K562 (cell line): ENCODE measurements around the gene TCF3.

ENCODE experiments used
- BHLHE40 ChIP-seq: IDR thresholded peaks from 2 replicates; pipeline ENCODE4 v1.6.1; 2011; ENCODE audit warnings: low read length, improper control_type of control experiment
- CAMTA2 ChIP-seq: fragments of 250-450 bp; sonication (Bioruptor Pico); conservative IDR thresholded peaks from 2 replicates; pipeline ENCODE4 v1.5.1; 2022
- FOXJ3 ChIP-seq: sonication (generic); formaldehyde crosslinking; IDR thresholded peaks from 2 replicates; pipeline ENCODE4 v1.4.0; 2020; ENCODE audit warnings: mild to moderate bottlenecking, missing genetic modification reagents
- NR3C1 ChIP-seq: sonication (generic); formaldehyde crosslinking; IDR thresholded peaks from 2 replicates; pipeline ENCODE4 v1.8.1; 2022; ENCODE audit warnings: missing genetic modification reagents
- POLR2AphosphoS5 ChIP-seq: IDR thresholded peaks from 2 replicates; pipeline ENCODE4 v1.6.1; 2011; ENCODE audit warnings: mild to moderate bottlenecking, low read depth, low read length, moderate library complexity; ENCODE audit not compliant: control insufficient read depth, insufficient read depth
- POLR2G ChIP-seq: fragments of 200-400 bp; formaldehyde crosslinking; IDR thresholded peaks from 2 replicates; pipeline ENCODE4 v1.6.1; 2017; ENCODE audit warnings: low read depth, mild to moderate bottlenecking, antibody characterized with exemption, low read length, moderate library complexity
- SMARCC2 ChIP-seq: fragments of 450-650 bp; IDR thresholded peaks from 2 replicates; pipeline ENCODE4 v1.6.1; 2017; ENCODE audit warnings: antibody characterized with exemption, moderate library complexity, mild to moderate bottlenecking, low read depth
- TCFL5 ChIP-seq: fragments of 250-450 bp; sonication (Bioruptor Pico); conservative IDR thresholded peaks from 2 replicates; pipeline ENCODE4 v1.6.1; 2021; ENCODE audit warnings: mild to moderate bottlenecking, moderate library complexity, matching md5 sums
- TRIM25 ChIP-seq: fragments of 450-650 bp; IDR thresholded peaks from 2 replicates; pipeline ENCODE4 v1.7.0; 2016; ENCODE audit warnings: borderline replicate concordance
- ZNF589 ChIP-seq: fragments of 200-800 bp; sonication (Bioruptor generic); IDR thresholded peaks from 2 replicates; pipeline ENCODE4 v1.6.1; 2016; ENCODE audit warnings: low read depth, missing genetic modification characterization, missing compliant biosample characterization
- ZNF740 ChIP-seq, 3 experiments: fragments of 200-800 bp in 1 of 3; sonication (Bioruptor generic) in 1 of 3; sonication (generic) in 1 of 3; formaldehyde crosslinking in 1 of 3; IDR thresholded peaks; 2 replicates each; pipeline versions ENCODE4 v1.6.1 to v1.8.0; 2016 to 2022; ENCODE audit warnings: mild to moderate bottlenecking in 2 of 3, missing compliant biosample characterization in 2 of 3, missing genetic modification characterization in 2 of 3, missing genetic modification reagents in 1 of 3
- TF ChIP-seq, protein P1 (sequence below): fragments of 450-650 bp; formaldehyde crosslinking; IDR thresholded peaks from 2 replicates; pipeline ENCODE4 v1.4.0; 2022; ENCODE audit warnings: mild to moderate bottlenecking, moderate library complexity
- TF ChIP-seq, protein P2 (sequence below), 3 experiments: IDR thresholded peaks in 2 of 3; conservative IDR thresholded peaks in 1 of 3; 2 replicates each; pipeline ENCODE4 v1.5.1; 2011 to 2012; ENCODE audit warnings: low read length in 3 of 3, mild to moderate bottlenecking in 3 of 3, control low read depth in 2 of 3, improper control_type of control experiment in 1 of 3, inconsistent platforms in 1 of 3, low read depth in 1 of 3, mixed read lengths in 1 of 3, moderate library complexity in 1 of 3; ENCODE audit not compliant: insufficient read depth in 2 of 3

- no peak for TF ChIP-seq BHLHE40
- TF ChIP-seq, protein P1, sequence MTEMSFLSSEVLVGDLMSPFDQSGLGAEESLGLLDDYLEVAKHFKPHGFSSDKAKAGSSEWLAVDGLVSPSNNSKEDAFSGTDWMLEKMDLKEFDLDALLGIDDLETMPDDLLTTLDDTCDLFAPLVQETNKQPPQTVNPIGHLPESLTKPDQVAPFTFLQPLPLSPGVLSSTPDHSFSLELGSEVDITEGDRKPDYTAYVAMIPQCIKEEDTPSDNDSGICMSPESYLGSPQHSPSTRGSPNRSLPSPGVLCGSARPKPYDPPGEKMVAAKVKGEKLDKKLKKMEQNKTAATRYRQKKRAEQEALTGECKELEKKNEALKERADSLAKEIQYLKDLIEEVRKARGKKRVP: no peak
- TF ChIP-seq TRIM25: no peak
- no peak for TF ChIP-seq NR3C1 (CRISPR knock-in tag)
- no peak for TF ChIP-seq POLR2G
- TF ChIP-seq SMARCC2: no peak
- no peak for TF ChIP-seq FOXJ3
- TF ChIP-seq ZNF740 (CRISPR knock-in tag; IDR thresholded peaks at IDR 0.05): no peak
- no peak for TF ChIP-seq ZNF740 (tag; IDR thresholded peaks at IDR 0.05)
- TF ChIP-seq POLR2AphosphoS5: no peak
- TF ChIP-seq ZNF589 (CRISPR knock-in tag): no peak
- TF ChIP-seq TCFL5 (CRISPR knock-in tag): no peak
- no peak for TF ChIP-seq CAMTA2 (CRISPR knock-in tag)
- TF ChIP-seq, protein P2, sequence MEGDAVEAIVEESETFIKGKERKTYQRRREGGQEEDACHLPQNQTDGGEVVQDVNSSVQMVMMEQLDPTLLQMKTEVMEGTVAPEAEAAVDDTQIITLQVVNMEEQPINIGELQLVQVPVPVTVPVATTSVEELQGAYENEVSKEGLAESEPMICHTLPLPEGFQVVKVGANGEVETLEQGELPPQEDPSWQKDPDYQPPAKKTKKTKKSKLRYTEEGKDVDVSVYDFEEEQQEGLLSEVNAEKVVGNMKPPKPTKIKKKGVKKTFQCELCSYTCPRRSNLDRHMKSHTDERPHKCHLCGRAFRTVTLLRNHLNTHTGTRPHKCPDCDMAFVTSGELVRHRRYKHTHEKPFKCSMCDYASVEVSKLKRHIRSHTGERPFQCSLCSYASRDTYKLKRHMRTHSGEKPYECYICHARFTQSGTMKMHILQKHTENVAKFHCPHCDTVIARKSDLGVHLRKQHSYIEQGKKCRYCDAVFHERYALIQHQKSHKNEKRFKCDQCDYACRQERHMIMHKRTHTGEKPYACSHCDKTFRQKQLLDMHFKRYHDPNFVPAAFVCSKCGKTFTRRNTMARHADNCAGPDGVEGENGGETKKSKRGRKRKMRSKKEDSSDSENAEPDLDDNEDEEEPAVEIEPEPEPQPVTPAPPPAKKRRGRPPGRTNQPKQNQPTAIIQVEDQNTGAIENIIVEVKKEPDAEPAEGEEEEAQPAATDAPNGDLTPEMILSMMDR (IDR thresholded peaks at IDR 0.05 in 2 of 3, conservative IDR thresholded peaks at IDR 0.05 in 1 of 3; ENCODE audit: insufficient read depth in 2 of 3, low read depth in 1 of 3, low read length in 3 of 3): no peak
Observed at GRCh38 chr19:1699998-1700732, 47.8 kb upstream of the TCF3 start.
